Daoy (cell line): ENCODE measurements around the gene ZNF853. TPM values are rescaled to one million over a fixed set of nuclear protein-coding genes. Genes with fewer than 3 reads are reported as not detected.

Experiments used
- DNase-seq: peaks from one replicate; pipeline ENCODE4 v3.0.0-alpha.2; 2015; ENCODE audit warnings: low read depth
- total RNA-seq: library from RNA; depleted of rRNA; stranded (reverse); fragments of >200 nt; shearing (Covaris generic); gene quantifications from 2 replicates; pipeline ENCODE4 v1.2.3, GENCODE V29; 2014

ZNF853 gene
- total RNA-seq, 1 experiment from 2014 or later, result 1.1 TPM

DNA sequence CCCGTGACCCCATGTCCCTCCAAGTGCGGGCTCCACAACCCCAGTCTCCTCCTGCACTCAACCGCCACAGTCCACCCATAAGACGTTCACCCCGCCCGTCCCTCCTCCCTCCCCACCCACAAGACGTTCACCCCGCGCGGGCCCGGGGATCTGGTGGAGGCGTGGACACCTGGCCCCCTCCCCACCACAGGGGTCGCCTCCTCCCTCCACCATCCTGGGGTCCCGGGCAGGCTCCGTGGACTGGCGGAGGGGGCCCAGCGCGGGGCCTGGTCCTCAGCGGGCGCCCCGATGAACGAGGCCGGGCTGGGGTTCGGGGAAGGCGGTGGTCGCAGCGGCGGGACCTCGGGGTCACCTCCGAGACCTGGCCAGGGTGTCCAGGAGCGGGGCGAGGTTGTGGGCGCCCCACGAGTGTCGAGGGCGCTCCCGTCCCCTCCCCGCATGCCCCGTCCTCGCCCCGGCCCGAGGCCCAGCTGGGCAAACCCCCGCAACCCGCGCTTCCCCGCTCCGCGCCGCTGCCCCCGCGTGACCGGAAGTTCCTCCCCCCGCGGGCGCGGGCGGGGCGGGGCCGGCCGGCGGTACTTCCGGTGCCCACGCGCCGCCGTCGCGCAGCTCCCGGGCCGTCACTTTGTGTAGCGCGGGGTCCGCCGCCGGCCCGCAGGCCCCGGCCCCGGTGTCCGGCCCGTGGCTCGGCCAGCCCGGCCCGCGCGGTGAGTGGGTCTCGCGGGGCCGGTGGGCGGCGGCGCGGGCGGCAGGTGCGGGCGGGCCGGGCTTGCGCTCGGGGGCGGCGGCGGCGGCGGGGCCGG is 21.5 kb downstream of the ZNF853 start, which contains the start of gene ZNF316:
ZNF316 (plus strand) TSS at position 578 of the 803 bp plus-strand sequence. CDS start 5,092 bp downstream, outside the sequence.
- DNase-seq, result peak; percentile 47

DNA sequence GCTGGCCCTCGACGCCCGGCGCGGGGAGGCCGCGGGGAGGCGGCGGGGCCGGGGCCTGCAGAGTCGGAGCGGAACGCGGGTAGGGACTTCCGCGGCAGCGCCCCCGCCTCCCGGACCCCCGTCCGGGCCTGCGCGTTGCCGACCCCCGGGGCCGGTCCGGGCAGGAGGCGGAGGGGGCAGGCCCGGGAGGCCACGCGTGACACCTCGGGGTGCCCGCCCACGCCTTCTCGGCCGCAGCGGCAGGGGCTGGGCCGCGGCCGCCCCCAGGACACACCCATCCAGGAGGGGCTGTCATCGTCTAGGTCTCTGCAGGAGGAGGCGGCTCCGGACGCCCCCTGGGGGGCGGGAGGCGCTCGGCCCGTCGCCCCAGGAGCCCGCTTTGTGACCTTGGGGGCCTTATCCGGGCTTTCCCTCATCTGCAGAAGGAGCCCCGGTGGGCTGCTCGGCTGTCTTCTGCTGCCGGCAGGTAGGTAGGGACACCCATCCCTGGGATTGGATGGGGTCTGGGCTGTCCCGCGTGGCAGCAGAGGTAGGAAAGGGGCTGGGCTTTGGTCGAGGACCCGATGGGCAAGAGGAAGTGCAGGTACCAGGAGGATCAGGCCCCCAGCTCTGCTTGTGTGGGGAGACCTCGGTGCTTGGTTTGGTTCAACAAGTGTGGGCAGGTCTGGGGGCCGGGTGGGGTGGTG is 22.3 kb downstream of the ZNF853 start:
- peak; percentile 53 for DNase-seq

DNA sequence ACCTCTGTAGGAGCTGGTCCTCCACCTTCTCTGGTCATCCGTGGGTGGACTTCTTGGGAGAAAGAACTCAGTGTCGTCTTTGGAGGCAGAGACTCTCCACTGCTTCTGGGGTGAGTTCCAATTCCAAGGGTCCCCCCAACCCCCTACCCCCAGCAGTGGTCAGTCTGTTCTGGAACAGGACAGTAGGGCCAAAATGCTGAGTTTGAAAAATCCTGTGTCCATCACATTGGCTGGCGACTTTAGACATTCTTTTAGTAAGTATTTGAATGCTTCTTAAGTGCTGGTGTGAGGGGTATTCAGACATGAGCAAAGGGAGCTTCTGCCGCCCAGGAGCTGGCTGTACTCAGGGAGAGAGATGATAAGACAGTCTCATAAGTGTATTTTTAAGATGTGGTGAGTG is 23.6 kb downstream of the ZNF853 start:
- no peak for DNase-seq

DNA sequence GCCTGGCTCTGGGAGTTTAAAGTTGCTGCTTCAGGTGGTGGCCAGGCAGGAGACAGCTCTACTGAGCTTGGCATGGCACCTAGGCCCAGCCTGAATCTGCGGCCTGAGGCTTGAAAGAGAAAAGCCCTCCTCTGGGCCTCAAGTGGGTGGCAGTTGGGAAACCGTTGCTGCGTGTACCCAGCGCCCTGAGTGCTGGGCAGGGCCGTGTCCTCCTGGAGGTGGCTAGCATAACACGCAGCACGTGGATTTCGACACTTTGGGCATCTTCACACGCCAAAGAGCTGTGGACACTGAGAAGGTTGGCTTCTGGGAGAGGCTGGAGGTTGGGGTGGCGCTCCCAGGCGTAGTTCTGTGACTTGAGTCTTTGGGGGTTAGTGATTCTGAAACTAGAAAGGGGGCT is 24.2 kb downstream of the ZNF853 start:
- DNase-seq, result no peak

DNA sequence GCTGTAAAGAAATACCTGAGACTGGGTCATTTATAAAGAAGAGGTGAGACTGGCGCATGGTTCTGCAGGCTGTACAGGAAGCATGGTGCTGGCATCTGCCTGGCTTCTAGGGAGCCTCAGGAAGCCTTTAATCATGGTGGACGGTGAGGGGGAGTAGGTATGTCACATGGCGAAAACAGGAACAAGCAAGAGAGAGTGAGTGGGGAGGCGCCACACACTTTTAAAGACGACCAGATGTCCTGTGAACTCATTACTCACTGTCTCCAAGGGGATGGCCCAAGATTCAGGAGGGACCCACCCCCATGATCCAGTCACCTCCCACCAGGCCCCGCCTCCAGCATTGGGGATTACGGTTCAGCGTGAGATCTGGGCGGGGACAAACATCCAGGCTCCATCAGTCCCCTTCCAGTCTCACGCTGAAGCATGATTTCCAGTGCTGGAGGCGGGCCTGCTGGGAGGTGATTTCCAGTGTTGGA is 24.9 kb downstream of the ZNF853 start:
- peak; percentile 30 for DNase-seq

DNA sequence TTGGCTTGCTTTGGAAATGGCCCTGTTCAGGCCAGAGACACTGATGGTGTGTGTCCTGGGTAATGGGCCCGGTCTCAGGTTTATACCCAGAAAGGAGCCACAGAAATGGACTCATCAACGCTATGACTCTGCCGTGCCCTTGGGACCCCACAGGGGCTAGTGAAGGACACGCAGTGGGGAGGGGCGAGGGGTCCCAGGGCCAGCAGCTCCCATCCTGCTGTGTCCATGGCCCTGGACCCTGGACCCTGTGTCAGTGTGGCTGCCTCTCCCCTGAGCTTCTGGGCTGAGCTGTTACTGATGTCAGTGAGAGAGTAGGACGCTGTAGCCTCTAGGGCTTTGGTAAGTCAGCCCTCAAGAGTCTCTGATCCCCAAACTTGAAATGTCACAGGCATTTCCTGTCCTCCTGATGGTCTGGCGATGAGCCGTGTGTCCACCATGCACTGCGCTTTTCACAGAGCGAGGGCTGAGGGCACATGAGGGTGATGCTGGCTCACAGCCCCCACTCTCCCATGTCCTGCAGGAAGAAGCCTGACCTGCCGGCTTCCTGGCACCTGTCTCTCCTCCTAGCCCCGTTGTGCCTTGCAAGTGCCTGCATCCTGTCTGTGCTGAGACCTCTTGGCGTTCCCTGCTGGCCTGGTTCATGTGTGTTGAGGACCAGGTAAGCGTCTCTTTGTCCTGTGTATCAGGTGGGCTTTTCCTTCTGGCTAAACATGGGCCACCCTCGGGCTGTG is 26.1 kb downstream of the ZNF853 start:
- no peak for DNase-seq

DNA sequence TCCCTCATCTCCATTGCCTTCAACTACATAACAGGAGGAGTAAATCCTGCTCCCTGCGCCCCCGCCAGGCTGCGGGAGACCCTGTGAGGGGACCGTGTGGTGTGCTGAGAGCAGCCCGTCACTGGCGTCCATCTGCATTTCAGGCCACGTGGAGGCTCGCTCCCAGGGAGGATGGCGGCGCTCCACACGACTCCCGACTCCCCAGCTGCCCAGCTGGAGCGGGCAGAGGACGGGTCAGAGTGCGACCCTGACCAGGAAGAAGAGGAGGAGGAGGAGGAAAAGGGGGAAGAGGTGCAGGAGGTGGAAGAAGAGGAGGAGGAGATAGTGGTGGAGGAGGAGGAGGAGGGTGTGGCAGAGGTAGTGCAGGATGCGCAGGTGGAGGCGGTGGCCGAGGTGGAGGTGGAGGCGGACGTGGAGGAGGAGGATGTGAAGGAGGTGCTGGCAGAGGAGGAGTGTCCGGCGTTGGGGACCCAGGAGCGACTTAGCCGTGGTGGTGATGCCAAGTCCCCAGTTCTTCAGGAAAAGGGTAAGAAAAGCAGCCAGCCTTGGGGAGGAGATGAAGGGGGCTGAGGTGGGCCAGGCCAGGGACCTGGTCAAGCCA is 26.9 kb downstream of the ZNF853 start:
- DNase-seq, result no peak

DNA sequence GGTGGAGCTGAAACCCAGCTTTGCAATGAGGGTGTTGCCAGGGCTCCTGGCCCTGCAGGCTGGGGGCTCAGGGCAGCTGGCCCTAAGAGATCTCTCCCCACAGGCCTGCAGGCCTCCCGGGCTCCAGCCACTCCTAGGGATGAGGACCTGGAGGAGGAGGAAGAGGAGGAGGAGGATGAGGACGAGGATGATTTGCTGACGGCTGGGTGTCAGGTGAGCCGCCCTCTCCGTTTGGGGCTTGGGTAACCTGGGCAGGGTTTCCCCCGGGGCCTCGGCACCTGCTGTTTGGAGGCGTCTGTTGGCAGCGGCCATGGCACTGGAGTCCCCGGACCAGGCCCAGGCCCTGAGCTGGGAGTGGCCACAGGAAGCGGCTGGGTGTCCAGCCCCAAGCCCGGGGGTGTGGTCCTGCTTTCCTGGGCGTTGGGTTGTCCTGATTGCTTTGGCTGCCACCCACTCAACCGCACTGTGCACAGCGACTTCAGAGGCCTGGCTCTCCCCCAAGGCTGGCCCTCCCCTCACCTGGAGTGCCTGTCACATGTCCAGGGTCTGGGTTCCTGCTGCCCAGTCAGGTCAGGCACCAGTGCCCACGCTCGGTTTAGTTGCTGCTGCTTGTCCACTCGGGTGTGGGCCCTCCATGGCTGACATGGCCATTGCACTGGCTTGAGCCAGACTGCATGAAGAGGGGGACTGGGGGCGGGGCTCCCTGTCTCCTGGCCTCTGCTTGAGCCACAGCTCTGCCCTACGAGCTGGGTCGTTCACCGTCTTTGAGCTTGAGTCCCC is 27.6 kb downstream of the ZNF853 start:
- no peak for DNase-seq

DNA sequence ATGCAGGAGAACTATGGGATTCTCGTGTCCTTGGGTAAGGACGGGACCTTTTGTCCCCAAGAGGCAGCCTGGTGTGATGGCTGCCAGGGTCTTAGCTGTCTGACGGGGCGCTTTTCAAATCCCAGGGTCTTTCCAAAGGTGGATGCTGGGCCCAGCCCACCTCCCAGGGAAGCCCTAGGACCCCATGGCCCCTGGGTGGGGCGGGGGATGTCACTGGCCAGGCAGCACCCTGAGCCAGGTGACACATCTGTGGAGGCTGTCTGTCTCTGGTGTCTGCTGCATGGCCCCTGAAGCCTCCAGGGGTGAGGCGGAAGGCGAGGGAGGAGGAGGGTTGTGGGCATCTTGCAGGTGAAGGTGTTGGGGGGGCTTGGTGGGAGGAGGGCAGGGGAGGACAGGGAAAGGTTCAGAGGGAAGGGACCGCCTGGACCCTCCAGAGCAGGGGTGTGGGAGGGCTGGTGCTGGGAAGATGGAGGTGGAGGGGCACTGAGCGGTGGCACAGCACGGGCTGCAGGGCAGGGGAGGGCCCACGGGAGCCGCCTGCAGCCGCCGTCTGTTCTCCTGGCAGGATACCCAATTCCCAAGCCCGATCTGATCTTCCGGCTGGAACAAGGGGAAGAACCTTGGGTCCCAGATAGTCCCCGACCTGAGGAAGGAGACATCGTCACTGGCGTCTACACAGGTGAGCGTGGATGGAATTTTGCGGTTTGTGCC is 28.7 kb downstream of the ZNF853 start:
- no peak for DNase-seq

DNA sequence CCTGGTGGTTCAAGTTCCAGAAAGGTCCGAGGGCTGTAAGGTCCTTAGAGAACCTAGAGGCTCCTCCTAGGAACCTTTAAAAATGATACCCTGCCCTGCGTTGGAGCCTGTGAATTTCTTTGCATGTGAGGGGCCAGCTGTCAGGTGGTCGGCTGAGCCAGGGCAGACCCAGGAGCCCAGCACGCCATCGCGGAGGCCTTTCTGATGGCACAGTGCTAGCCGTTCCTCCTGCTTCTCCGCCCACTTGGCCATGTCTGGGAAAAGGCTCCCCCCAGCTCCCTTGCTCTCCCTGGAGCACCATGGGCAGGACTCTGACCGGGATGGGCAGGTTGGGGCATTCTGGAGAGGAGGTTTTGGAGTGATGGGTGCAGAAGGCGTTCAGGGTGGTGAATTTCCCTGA is 29.3 kb downstream of the ZNF853 start:
- no peak for DNase-seq

DNA sequence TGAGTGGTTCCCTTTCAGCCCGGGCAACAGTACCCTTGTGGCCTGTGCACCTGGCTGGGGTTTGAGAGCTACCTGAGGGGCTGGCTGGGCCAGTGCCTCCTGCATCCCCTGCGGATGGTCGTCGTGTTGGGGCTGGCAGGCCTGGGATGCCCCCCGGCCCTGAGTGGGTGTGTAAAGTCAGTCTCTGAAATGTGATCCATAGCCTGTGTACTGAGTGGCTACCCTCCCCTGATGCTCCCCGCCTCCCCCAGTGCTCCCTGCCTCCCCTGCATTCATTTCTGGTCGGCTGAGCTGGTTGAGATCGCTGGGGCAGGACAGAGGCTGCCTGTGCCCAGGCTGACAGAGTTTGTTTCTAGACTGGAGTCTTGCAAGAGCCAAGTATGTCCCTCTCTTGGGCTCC is 31.1 kb downstream of the ZNF853 start:
- DNase-seq, result no peak

DNA sequence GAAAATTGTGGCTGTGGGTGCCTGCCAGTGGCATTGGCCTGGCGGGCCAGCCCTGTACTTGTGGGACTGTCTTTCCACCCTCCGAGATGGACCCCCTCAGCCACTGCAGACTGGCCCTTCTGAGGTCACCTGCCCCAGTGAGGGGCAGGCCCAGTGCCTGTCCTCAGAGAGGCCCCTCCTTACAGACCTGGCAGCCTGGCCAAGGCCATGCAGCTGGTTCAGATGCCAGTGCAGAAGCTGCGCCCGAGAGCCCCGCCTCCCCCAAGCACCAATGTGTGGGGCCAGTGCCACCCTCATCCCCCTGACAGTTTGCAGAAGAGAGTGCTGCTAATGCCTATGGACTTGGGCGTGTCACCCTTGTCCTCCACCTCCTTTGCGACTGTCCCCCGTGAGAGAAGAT is 31.7 kb downstream of the ZNF853 start:
- DNase-seq, result no peak

DNA sequence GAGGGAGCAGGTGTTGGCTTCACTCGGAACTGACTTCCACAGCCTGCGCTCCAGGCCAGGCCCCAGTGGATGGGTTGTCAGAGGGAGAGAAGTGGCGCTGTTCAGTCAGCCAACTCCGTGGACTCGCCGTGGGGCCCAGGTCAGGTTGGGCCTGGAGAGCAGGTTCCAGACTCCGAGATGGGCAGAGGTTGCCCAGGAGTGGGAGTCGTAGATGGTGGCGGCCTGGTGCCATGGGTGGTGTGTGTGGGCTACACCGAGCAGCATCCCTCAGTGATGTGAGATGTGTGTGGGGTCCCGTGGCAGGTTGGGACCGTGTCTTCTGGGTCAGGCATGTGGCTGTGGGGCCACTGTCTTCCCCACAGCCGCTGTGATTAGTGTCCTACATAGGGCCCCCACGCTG is 32.1 kb downstream of the ZNF853 start:
- no peak for DNase-seq

DNA sequence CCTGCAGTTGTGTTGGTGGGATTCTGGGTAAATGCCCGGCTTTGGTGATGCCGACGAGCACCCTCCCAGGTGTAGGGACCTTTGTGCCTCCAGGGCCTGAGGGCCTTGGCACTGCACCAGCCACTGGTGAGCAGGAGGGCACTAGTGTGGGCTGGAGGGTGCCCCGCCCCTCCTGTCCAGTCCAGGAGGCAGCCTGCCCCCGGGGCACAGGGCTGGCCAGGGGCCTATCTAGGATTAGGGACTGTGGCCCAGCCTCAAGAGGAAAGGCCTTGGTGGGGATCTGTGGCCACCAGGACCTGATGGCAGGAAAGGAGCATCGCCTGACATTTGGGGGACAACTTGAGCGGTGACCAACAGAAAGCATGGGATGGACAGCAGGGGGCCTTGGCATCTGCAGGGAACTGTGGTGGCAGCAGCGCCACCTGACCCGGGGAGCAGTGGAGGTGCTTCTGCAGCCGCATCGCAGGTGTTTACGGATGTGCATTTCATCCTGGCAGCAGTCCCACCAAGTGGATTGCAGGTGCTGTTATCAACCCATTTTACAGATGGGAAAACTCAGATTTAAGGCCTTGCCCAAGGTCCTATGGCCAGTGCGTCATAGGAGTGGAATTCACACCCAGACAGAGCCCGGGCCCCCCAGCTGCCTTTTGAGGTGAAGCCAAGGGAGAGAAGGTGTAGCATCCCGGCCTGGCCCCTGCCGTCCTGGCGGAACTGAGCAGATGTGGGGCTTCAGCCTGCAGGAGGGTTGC is 32.8 kb downstream of the ZNF853 start:
- no peak for DNase-seq

DNA sequence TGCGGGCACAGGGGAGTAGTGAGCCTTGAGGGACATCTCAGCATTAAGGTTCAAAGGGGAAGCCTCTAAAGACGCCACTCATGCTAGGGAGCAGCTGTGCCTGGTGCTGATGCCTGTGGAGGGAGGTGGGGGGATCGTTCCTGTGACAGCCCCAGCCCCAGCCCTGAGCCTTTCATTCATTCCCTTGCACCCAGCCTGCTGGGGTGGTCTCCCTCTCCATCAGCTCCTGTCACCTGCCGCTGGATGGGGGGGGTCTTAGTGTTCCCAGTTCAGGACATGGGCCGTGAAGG is 33.4 kb downstream of the ZNF853 start:
- no peak for DNase-seq

DNA sequence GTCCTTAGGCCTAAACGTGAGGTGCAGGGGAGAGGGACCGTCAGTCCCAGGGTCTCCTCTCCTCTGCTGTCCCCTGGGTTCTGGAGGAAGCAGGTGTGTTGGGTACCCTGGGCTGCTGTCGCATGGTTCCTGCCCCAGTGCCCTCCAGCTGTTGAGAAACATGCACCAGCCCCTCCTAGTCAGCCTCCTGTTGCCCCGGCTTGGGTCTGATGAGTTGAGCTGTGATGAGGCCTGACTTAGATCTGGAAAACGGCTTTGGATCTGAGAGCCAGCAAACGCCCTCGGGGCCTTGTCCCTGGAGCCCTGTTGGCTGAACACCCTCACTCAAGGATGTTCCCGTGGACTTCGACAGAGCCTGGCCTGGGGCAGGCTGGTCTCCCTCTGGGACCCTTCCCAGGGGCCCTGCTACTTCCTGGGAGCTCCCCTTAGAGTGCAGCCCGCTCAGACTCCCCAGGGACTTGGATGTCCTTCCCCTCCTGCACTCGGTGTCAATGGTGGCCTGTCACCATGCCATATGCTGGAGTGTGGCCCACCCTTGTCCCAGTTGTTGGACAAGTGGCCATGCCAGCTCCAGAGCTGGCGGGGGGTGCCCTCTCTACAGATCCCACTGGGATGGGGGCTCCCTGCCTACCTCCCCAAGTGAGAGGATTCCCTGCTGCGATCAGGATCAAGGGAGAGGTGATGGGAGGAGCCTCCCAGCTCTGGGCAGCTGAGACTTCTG is 34.0 kb downstream of the ZNF853 start:
- DNase-seq, result no peak

DNA sequence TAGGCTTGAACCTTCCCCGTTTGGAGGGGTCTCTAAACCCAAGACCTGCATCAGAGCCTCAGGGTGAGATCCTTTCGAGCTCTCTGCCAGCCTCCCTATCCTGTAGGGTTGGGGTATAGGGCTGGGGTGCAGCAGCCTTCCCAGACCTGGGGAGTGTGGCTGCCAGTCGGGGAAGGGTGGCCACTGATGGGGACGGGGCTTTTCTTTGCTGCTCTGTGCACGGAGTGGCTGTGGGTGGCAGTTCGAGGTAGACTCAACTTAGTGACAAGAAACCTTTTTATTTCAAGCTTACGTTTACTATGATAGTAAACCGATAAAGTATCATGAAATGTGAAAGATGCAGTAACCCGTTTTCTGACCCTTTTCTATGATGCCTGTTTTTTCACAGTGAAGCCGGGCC is 34.7 kb downstream of the ZNF853 start:
- DNase-seq, result no peak

DNA sequence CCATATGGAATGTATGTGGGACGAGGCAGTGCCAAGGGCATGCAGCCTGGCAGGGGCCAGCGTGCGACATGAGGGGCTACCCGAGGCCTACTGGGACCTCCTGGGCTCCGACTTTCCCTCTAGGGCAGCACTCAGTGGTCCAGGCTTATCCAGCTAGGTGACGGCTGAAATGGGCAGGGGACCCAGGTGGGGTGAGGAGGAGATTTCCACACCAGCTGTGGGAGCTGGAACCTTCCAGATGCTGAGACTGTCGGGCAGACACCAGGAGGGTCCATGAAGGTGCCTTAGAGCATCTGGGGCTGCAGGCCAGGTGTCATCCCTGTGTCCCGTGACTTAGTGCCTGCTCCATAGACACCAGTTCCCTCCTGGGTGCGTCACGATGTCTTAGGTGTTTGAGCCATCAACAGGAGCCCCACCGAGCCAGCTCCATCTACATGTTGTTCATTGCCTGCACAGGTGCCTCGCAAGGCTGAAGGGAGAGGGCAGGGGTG is 35.2 kb downstream of the ZNF853 start:
- no peak for DNase-seq

DNA sequence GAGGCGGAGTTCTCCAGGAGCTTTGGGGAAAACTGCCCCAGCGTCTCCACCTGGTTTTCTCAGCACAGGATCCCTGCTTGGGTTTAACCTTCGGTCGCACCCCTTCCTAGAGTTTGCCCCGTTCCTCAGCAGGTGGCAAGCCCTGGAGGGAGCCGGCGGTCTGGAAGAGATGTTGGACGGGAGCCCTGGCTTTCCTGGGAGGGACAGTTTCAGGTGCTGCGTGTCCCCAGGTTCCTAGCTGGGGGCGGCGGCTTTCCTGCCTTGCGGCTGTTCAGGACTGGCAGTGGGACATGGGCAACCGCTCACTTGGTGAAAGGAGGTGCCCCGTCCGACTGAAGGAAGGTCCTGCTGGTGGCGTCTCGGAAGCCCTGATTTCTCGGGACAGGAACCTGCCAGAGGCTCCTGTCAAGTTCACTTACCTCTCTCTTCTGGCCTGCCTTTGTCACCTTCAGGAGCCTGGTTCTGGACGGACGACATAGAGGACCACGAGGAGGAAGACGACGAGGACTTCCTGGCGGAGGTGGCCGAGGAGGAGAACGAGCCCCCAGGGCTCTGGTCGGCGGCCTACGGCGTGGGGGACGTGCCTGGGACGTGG is 36.5 kb downstream of the ZNF853 start:
- DNase-seq, result no peak
